HG03039 (cell line): ENCODE data around the gene MITF.

Experiments used
- ATAC-seq: cut with Tn5 transposase; IDR thresholded peaks from one replicate; pipeline ENCODE4 v1.9.1; 2021; ENCODE audit warnings: mild to moderate bottlenecking, moderate library complexity; ENCODE audit not compliant: unreplicated experiment

MITF gene

GRCh38 chr3:69941439-69942176, 202.3 kb downstream of the MITF start:
- ATAC-seq: no peak

GRCh38 chr3:69944931-69945493, 205.7 kb downstream of the MITF start:
- no peak for ATAC-seq

GRCh38 chr3:69948246-69948862, 209.1 kb downstream of the MITF start:
- ATAC-seq: no peak

DNA sequence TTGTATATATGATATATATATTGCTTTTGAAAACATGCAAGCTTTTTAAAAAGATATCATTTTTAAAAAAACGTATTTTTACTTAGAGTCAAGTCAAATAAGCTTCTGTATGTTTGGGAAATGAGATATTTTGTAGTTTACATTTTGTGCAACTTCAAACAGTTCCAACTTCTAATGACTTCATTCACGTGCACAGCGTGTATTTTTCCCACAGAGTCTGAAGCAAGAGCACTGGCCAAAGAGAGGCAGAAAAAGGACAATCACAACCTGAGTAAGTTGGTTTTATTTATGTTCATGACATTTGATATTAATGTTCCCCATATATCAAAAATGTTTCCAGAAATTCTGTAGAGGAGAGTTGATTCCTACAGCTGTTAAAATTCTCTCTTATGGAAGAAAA, 212.4 kb downstream of the MITF start:
- ATAC-seq: no peak

DNA sequence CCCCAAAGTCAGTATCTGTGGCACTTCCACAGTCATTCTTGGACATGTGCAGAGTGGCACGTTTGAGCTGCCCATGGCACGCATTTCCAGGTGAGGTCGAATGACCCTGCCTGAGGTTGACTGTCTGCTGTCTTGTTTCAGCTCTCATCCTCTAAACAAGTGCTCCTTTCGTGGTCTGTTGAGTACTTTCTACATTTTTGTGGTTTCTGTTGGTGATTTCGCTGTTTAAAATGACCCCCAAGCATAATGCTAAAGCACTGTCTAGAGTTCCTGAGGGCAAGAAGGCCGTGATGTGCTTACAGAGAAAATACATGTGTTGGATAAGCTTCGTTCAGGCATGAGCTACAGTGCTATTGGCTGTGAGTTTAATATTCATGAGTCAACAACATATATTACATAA, 220.3 kb downstream of the MITF start:
- no peak for ATAC-seq

GRCh38 chr3:69961706-69962439, 222.6 kb downstream of the MITF start:
- ATAC-seq: no peak

DNA sequence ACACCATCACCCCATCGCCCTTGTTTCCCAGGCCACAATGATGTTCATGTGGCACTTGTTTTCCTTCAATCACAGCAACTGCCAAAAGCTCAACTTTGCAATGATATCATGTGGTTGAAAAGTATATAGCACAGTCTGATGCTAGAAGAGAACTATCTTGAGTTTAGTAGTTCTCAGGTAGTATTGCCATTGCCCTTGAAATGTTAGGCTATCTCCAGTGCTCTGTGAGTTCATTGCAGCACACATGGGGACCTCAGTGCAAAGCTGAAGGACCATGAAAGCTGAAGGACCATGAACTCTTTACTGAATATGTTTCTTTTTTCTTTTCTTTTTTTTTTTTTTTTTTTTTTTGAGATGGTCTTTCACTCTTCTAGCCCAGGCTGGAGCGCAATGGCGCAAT, 224.4 kb downstream of the MITF start:
- no peak for ATAC-seq

GRCh38 chr3:69967156-69967555, 227.9 kb downstream of the MITF start:
- ATAC-seq: no peak

DNA sequence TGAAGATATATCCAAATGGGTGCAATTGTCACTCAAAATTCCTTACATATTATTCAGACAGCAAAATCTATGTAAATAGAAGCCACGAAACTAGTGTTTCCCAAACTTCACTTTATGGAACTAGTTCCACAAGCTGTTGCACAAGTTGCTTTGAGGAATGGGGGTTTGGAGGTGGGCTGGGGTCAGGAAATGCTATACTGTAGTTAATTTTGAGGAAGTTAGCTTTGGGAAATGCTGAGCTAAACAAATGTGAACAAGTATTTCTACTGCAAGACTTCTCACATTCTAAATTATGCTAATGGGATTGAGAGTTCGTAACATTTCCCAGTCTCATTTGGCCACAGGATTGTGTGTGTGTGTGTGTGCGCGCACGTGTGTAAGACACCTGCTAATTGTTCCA, 231.6 kb downstream of the MITF start:
- no peak for ATAC-seq

- no peak for ATAC-seq
These were observed 233.4 kb downstream of the MITF start for GRCh38 chr3:69972672-69973071.

- ATAC-seq: no peak
These were observed 236.8 kb downstream of the MITF start for GRCh38 chr3:69976021-69976420.

DNA sequence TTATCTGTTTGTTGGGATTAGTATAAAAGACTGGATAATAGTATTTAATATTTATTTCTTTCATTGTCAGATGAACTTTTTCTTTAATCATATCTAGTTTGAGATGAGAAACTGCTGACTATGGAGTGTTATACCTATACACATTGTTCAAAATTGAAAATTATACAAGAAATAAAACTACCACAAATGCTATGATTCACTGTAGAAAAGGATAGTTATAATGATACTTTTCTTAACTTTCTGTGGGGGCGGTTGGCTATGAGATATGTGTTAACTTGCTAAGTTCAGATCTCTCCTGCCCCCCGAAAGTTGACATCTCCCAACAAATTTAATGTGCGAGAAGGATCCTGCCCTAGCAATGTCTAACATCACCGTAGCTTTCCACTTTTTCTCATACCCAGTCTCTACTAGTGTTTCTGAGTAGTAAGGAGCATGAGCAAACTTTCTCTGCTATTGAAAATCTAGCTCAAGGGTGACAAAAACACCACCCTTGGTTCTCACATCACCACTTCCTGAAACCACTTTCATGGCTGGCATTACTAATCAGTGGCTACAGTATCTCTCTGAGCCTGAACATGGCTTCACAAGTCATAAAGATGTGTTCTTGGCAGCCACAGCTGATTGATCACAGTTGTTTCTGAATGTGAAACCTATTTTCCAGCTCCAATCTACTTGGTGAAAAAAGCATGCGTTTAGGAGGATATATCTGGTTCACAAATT, 244.4 kb downstream of the MITF start:
- ATAC-seq: no peak

DNA sequence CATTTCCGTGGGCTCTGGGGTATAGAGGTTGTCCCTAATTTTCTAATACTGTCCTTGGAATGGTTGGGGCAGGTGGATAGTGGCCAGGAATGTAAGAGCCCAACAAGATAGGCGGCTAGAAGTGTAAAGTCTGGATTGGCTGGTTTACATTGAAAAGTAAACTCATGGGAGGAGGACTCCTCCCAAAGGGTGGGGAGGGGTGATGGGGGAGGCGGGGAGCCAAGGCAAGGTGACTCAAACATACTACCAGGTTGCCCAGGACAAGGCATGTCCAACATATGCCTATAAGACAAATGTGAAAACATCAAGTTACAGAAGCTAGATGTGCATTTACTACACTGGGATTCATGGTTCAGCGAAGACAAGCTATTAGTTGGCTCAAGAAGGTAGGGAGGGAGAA, 246.0 kb downstream of the MITF start:
- no peak for ATAC-seq

- no peak for ATAC-seq
These were observed 247.2 kb downstream of the MITF start for GRCh38 chr3:69986419-69986818.

DNA sequence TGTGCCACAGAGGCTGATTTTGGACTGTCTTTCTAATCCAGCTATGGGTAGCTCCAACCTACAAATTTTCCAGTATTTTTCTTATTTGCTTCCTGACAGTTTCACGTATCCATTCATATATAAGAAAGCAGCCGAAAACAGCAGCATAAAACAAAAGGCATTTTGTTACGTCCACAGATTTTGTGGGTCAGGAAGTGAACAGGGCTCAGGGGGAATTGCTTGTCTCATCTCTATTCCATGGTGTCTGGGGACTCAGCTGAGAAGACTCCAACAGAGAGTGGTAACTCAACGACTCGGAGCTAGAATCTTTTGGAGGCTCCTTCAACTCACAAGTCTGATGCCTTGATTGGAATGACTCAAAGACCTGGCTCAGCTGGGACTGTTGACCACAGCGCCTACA, 248.6 kb downstream of the MITF start:
- no peak for ATAC-seq

- no peak for ATAC-seq
These were observed 254.5 kb downstream of the MITF start for GRCh38 chr3:69993757-69994156.

- no peak for ATAC-seq
These were observed 255.7 kb downstream of the MITF start for GRCh38 chr3:69994919-69995318.

GRCh38 chr3:69997631-69998307, 258.5 kb downstream of the MITF start:
- ATAC-seq: no peak

GRCh38 chr3:69998759-69999139, 259.5 kb downstream of the MITF start:
- no peak for ATAC-seq

- ATAC-seq: no peak
These were observed 260.1 kb downstream of the MITF start, which contains the start of gene SAMMSON for GRCh38 chr3:69999140-70000027. Gene SAMMSON (plus strand): TSS chr3:69999733.
